ENCODE data around the gene RTN1.
A peak's percentile ranks its signal among the peaks of the same experiment; 100 is the strongest.

Gene RTN1

DNA sequence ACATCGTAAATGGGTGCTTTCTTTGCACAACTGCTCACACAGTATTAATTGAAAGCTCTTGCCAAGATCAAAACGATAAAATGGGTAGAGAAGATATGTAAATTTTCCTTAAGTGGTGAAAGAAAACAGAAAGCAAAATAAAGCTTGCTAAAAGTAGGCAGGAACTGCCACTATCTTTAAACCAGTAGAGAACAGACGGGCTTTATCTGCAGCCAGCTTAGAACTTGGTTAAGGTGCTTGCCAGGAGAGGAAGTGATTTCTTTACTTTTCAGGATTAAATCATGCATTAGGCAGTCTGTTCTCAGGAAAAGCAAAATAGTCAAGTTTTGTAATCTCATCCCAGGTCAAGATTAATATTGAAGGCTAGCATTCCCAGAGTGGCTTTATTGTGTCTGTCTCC is 237.1 kb downstream of the RTN1 start:
- no peak for DNase-seq

- peak in 1 of 56 donors; percentile 23 for DNase-seq
Observed at GRCh38 chr14:59632381-59632780, 238.2 kb downstream of the RTN1 start.

GRCh38 chr14:59631237-59631636 is 239.3 kb downstream of the RTN1 start:
- DNase-seq: no peak

DNA sequence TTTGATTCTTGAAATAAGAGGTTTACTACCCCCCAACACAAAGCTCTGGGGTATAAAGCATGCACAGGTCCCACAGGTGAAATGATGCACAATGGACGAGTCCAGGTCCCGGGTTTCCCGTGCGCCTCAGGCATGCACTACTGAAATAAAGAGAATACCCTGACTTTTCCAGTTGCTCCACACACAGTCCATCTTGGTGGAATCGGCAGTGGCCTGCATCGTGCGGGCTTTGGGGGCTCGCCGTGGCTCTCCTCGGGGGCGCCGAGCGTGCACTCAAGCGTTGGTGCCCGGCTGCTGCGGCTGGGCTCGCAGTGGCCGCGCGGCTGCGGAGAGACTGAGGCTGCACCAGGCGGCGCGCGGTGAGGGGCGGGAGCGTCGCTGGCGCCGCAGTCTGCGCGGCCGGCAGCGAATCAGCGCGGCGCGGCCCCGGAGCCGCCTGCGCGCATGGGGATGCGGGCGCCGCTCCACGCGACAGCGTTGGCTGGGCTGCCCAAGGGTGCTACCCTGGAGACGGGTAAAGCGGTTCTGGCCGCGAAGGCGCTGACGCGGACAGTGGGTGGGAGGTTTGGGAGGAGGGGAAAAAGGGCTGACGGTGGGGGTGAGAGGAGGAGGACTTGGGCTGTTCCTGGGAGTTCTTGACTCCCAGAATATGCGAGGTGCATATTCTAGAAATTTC is 240.2 kb downstream of the RTN1 start:
- DNase-seq: peak in 43 of 56 donors; percentile 4 to 76 (median 37)

DNA sequence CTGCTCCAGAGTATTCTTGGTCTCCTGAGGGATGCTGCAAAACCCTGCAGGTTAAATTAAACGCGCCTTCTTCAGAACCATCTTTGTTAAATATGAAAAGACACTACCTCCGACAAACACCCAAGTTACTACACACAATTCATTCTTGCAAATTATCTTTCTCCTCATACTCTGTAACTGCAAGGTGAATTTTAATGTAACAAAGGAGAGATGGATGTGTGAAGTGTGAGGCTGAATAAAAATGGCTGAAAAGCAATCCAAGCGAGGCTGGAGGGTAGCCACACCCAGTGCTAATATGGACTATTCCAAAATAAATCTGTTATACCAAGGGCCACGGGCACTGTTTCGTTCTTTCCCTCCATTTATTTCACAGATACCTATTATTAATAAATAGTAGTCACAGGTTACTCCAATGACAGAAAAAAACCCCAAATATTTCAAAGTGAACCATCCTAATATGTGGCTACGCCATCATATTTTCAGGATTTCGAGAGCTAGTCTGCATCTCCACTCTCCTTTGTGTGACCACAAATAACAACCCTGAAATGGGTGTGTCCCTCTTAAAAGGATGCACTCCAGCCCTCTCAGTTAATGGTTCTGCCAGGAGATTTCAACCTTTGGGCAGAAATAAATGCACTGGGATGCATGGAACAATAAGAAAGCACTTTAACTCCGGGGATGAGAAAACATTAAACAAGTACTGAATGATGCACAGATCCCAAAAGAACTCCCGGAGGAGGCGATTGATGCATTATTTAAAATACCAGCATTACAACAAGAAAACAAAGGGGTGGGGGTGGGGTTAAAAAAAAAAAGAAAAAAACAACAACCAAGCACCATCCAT is 240.9 kb downstream of the RTN1 start:
- peak in 1 of 56 donors; percentile 6 for DNase-seq

DNA sequence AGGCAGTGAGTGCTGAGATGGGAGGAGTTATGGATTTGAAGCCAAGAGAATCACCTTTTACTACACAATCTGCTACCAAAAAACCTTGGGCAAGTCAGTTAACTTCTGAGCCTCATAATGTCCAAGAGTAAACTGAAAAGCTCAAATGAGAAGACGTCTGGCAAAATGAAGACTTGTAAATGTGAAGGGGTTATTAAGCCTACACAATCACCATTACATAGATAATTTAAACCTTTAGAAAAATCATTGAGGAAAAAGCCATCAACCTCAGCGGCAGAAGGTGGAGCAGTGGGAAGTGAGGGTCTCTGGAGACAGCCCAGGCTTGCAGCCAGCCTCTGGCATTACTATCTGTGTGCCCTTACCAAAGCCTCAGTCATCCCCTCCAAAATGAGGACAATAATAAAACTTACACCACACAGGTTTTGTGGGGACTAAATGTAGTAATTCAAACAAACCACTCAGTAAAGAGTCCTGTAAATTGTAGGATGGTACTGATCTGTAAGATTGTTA is 243.5 kb downstream of the RTN1 start:
- DNase-seq: no peak

DNA sequence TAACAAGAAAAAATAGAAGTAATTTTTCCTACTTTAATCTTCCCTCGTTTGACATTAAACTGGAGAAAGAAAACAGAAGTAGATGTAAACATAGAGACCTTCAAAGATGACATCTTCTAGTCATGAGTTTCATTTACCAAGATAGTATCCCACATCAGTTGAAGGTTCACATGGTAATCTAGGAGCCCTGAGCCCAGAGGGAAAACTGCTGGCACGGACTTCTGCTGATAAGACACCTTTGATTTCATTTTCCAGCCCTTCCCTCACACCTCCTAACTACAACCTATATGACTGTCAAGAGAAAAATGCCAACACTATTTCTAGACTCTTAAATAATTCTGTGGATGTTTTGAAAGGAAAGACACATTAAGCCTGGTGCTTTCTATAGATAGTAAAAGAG is 247.9 kb downstream of the RTN1 start:
- no peak for DNase-seq

DNA sequence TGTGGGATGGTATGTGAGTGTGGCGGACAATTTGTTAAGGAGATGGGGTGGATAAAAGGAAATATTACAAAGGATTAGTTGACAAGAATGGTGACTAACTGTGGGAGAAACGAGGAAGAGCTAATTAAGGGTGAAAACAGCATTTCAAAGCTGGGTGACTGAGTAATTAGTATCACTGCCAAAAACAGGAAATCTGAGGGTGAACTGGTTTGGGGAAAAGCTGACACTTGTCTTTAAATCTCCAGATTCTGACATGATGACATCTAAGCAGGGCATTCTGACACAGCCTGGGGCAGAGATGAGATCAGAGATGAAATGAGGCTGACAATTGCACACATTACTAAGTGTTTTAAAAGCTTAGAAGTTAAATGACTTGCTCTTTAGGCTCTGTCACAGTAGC is 251.5 kb downstream of the RTN1 start:
- DNase-seq: no peak

DNA sequence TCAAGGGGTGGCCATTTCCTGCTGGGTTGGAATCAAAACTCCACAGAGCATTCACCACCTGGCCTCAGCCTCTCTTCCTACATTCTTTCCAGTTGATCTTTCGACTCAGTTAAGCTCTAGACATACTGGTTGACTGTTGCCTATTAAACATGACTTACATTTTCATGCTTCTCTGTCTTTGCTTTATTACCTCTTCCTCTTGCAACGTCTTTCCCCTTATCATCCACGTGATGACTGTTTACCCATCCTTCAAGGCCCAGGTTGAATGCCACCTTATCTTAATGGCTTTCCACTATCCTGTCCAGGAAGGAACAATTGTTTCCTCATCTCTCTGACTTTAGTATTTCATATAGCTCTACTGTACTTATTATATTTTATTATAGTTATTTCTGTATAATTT is 269.5 kb downstream of the RTN1 start:
- DNase-seq: no peak

GRCh38 chr14:59600211-59600945 is 270.2 kb downstream of the RTN1 start:
- no peak for DNase-seq

DNA sequence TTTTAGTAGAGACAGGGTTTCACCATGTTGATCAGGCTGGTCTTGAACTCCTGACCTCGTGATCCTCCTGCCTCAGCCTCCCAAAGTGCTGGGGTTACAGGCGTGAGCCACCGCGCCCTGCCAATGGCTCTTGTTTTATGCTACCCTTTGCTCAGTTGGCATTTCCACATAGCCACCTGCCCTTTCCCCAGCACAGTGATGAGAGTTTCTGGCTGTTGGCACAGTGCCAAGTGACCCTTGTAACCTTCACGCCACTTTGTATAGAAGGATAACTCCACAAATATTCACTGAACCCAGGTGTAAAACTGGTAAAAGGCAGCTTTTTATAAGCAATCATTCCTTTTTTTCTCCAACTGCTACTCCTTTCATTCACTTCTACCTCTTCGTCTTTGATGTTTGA is 275.5 kb downstream of the RTN1 start:
- no peak for DNase-seq

- no peak for DNase-seq
Observed at GRCh38 chr14:59591641-59592370, 278.8 kb downstream of the RTN1 start.

- no peak for DNase-seq
Observed at GRCh38 chr14:59588101-59588500, 282.5 kb downstream of the RTN1 start.

DNA sequence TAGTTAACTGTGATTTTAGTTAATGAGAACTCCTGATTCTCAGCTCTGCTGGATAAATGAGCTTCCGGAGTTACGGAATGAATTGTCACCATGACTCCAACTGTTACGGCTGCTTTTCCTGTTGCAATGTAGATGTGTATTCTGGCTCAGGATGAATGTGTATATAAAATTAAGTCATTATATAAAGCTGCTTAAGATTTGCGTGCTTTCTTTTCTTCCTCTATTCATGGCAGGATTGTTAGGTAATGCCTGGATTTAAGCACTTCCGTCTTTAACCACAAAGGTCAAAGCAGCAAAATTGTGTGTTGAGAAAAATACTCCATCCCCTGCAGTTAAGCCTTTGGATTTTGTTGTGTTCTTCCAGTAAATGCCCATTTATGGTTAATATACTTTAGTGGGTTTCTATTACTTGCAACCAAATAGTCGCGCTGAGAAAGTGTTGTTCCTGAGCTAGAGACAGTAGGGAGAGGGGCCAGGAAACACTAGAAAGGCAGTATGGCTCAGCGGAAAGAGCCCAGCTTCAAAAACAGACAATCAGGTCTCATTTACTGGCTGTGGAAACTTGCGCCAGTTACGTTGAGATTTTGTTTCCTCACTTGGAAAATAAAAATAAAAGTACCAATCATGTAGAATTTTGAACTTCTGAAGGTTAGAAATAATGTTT is 284.6 kb downstream of the RTN1 start:
- DNase-seq: no peak

- DNase-seq: no peak
Observed at GRCh38 chr14:59583755-59584154, 286.8 kb downstream of the RTN1 start.

DNA sequence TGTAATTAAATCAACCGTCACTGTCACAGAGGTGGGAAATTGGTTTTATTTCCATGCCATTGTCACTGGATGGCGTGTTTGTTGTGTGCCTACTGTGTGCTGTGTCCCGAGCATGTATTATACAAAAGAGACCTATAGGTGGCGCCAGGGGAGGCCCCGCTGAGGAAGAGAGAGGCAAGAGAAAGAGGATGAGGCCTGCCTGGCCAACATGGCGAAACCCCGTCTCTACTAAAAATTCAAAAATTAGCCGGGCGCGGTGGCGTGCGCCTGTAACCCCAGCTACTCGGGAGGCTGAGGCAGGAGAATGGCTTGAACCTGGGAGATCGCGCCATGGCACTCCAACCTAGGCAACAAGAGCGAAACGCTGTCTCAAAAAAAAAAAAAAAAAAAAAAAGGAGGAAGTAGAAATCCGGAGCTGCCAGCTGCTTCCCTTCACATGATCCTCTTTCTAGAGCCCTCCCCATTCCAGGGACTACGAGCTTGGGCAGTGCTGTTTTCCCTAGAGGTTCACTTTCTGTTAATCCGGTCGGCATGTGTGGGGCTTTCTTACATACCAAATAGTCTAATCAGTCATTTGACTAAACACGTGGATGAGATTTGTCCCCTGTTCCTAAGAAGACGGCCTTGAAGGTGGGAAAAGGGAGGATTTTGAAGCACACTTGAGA is 287.6 kb downstream of the RTN1 start:
- no peak for DNase-seq

GRCh38 chr14:59582161-59582560 is 288.4 kb downstream of the RTN1 start:
- DNase-seq: no peak

GRCh38 chr14:59580911-59581310 is 289.7 kb downstream of the RTN1 start:
- DNase-seq: no peak

DNA sequence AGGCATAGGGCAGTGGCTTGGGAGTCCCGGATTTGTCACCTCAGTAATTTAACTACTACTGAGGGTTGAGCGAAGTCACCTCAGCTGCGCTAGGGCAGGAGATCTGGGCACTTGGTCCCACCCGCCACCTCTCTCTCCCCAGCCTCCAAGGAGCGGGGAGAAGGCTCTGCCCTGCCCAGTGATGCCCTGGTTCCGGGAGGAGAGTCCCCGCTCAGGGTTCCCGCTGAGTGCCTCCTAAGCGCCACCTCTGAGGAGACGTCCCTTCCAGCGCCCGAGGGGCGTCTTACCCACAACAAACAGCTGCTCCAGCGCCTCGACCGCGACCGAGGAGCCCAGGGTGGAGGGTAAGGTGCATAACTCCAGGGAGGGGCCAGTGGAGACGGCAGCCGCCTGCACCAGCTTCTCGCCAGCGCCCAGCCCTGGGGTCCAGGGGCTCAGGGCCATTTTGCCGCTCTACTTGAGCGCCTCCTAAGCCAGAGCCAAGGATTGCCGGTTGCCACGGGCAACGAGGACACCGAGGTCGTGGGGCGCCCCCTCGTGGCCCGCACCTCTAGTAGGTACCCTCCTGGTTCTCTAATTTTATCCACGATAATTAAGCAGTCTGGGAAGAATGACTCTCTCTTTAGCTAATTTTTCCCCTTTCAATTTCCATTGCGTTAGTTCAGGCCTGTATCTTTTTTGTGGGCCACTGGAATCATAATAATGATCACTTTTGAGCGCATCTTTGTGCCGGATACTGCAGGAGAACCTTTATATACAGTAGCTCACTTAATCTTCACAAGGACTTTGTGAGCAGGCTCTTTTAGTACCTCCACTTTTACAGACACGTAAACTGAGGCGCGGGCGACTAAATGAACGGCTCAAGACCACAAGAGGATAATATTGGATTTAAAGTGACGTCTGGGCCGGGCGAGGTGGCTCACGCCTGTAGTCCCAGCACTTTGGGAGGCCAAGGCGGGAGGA is 294.0 kb downstream of the RTN1 start, which contains the start of gene CCDC175:
CCDC175 (minus strand) TSS at position 481 of the 963 bp plus-strand sequence; CDS start at position 444, 37 bp downstream.
- DNase-seq: peak; percentile 12 to 93 (median 60)
